ENCODE measurements around the gene ABCB8. TPM values are rescaled to one million over a fixed set of nuclear protein-coding genes. Genes with fewer than 3 reads are reported as not detected.

ABCB8 gene
- polyA plus RNA-seq, 1 donor (not counting 4 experiments of a cell fraction or from before 2014, with no cell fraction given) = 15.5 TPM

DNA sequence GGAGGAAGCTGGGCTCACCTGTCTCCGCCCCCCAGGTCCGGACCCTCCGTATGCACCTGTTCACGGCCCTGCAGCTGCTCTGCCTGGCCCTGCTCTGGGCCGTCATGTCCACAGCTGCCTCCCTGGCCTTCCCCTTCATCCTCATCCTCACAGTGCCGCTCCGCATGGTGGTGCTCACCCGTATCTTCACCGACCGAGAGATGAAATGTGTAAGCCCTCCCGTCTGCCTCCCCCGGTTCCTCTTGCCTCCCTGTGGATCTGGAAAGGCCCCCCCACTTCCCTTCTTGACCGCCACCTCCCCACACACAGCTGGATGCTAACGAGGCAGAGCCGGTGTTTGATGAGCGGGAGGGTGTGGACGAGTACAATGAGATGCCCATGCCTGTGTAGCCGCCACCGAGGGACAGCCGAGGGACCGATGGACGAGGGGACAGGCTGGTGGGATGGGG lies 47.8 kb downstream of the ABCB8 start:
- FAIRE-seq (no peak), DNase-seq (ENCODE audit: low read depth, low spot score) (no peak)
- Histone ChIP-seq H3K4me1 (ENCODE audit: control insufficient read depth, extremely low read depth, insufficient read depth, low read length) (peaks cover 8% of the 10 kb centered on the region), H2AFZ (ENCODE audit: control insufficient read depth, low read length) (no peak overlapping the region), H3K9me3 (ENCODE audit: control insufficient read depth, low read depth, low read length) (no peaks in the 10 kb centered on the region), H3K4me2 (ENCODE audit: control insufficient read depth, extremely low read depth, insufficient read depth, low read depth, low read length) (no peak overlapping the region), H3K4me3 (ENCODE audit: control insufficient read depth in 2 of 3, extremely low read depth in 1 of 3, insufficient read depth in 2 of 3, low read depth in 1 of 3, low read length in 3 of 3) (no peak overlapping the region), H3K27me3 (ENCODE audit: control insufficient read depth, extremely low read depth, insufficient read depth, low read length) (no peaks in the 10 kb centered on the region), H3K79me2 (ENCODE audit: control insufficient read depth, insufficient read depth, low read length) (peaks cover 18% of the 10 kb centered on the region), H4K20me1 (ENCODE audit: control insufficient read depth, extremely low read depth, insufficient read depth, low read length) (peaks cover 2% of the 10 kb centered on the region), H3K9ac (ENCODE audit: control insufficient read depth, extremely low read depth, insufficient read depth, low read length) (no peak overlapping the region), H3K27ac (ENCODE audit: control insufficient read depth, insufficient read depth, low read length) (no peak overlapping the region), H3K36me3 (ENCODE audit: control insufficient read depth in 2 of 2, extremely low read depth in 1 of 2, insufficient read depth in 2 of 2, low read length in 2 of 2) (peaks cover 23 to 26% of the 10 kb centered on the region in 2 experiments), H3K9me1 (ENCODE audit: control insufficient read depth, extremely low read depth, insufficient read depth, low read length) (no peaks in the 10 kb centered on the region)
- TF ChIP-seq, protein P1, sequence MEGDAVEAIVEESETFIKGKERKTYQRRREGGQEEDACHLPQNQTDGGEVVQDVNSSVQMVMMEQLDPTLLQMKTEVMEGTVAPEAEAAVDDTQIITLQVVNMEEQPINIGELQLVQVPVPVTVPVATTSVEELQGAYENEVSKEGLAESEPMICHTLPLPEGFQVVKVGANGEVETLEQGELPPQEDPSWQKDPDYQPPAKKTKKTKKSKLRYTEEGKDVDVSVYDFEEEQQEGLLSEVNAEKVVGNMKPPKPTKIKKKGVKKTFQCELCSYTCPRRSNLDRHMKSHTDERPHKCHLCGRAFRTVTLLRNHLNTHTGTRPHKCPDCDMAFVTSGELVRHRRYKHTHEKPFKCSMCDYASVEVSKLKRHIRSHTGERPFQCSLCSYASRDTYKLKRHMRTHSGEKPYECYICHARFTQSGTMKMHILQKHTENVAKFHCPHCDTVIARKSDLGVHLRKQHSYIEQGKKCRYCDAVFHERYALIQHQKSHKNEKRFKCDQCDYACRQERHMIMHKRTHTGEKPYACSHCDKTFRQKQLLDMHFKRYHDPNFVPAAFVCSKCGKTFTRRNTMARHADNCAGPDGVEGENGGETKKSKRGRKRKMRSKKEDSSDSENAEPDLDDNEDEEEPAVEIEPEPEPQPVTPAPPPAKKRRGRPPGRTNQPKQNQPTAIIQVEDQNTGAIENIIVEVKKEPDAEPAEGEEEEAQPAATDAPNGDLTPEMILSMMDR (optimal IDR thresholded peaks at IDR 0.05 in 1 of 3, IDR thresholded peaks at IDR 0.05 in 1 of 3, conservative IDR thresholded peaks at IDR 0.05 in 1 of 3; ENCODE audit: extremely low read depth in 1 of 3, insufficient read depth in 2 of 3, low read length in 3 of 3) = no peak
- no peak for TF ChIP-seq EZH2 (IDR thresholded peaks at IDR 0.05; ENCODE audit: low read length)
- dilution Hi-C loops (cut with MboI; ENCODE audit: extremely low pct_ligation_motif_present, low sequenced_read_pairs) = no loop called here

GRCh38 chr7:151076863-151077704 lies 48.8 kb downstream of the ABCB8 start:
- Histone ChIP-seq H3K9ac (ENCODE audit: control insufficient read depth, extremely low read depth, insufficient read depth, low read length) (no peak overlapping the region), H3K9me1 (ENCODE audit: control insufficient read depth, extremely low read depth, insufficient read depth, low read length) (no peaks in the 10 kb centered on the region), H3K9me3 (ENCODE audit: control insufficient read depth, low read depth, low read length) (no peaks in the 10 kb centered on the region), H3K36me3 (ENCODE audit: control insufficient read depth in 2 of 2, extremely low read depth in 1 of 2, insufficient read depth in 2 of 2, low read length in 2 of 2) (peaks cover 23 to 26% of the 10 kb centered on the region in 2 experiments), H2AFZ (ENCODE audit: control insufficient read depth, low read length) (no peak overlapping the region), H3K4me2 (ENCODE audit: control insufficient read depth, extremely low read depth, insufficient read depth, low read depth, low read length) (no peak overlapping the region), H3K27ac (ENCODE audit: control insufficient read depth, insufficient read depth, low read length) (no peak overlapping the region), H4K20me1 (ENCODE audit: control insufficient read depth, extremely low read depth, insufficient read depth, low read length) (peaks cover 2% of the 10 kb centered on the region), H3K27me3 (ENCODE audit: control insufficient read depth, extremely low read depth, insufficient read depth, low read length) (no peaks in the 10 kb centered on the region), H3K79me2 (ENCODE audit: control insufficient read depth, insufficient read depth, low read length) (peaks cover 21% of the 10 kb centered on the region), H3K4me3 (ENCODE audit: control insufficient read depth in 2 of 3, extremely low read depth in 1 of 3, insufficient read depth in 2 of 3, low read depth in 1 of 3, low read length in 3 of 3) (no peak overlapping the region), H3K4me1 (ENCODE audit: control insufficient read depth, extremely low read depth, insufficient read depth, low read length) (peaks cover 16% of the 10 kb centered on the region)
- dilution Hi-C loops (cut with MboI; ENCODE audit: extremely low pct_ligation_motif_present, low sequenced_read_pairs) = no loop called here
- FAIRE-seq = no peak
- DNase-seq (ENCODE audit: low read depth, low spot score) = no peak
- TF ChIP-seq, protein P1 (optimal IDR thresholded peaks at IDR 0.05 in 1 of 3, IDR thresholded peaks at IDR 0.05 in 1 of 3, conservative IDR thresholded peaks at IDR 0.05 in 1 of 3; ENCODE audit: extremely low read depth in 1 of 3, insufficient read depth in 2 of 3, low read length in 3 of 3) = peak in 2 of 3 experiments; percentile 35
- no peak for TF ChIP-seq EZH2 (IDR thresholded peaks at IDR 0.05; ENCODE audit: low read length)

All from keratinocyte (primary cell).